Natural killer cell treated with Interleukin-12 subunit alpha and Interleukin-12 subunit beta and Interleukin-15 and Interleukin-18, amount 100 ng/mL, for 72 hours (primary cell): Measurements from ENCODE around the gene TIMP3. TPM values are rescaled to one million over a fixed set of nuclear protein-coding genes. Genes with fewer than 3 reads are reported as not detected.
A peak's percentile ranks its signal among the peaks of the same experiment; 100 is the strongest.

Experiments
- ATAC-seq, 2 donors: fragments of 150-1000 bp; cut with Tn5 transposase in 1 of 2; sonication (Bioruptor Pico), chemical (Tn5 transposase) in 1 of 2; 2 replicates each; pipeline ENCODE4 v1.10.0; 2021
- DNase-seq: peaks from one replicate; pipeline ENCODE4 v3.0.0; 2022; ENCODE audit warnings: low spot score
- H3K27ac Mint-ChIP-seq, 2 donors: 1 replicate in 1 of 2; 2 replicates in 1 of 2; pipeline ENCODE4 v1.8.0; 2022; ENCODE audit warnings: mixed read lengths in 2 of 2, mild to moderate bottlenecking in 1 of 2, moderate library complexity in 1 of 2
- H3K27me3 Mint-ChIP-seq, 2 donors: 1 replicate in 1 of 2; 2 replicates in 1 of 2; pipeline ENCODE4 v1.8.0; 2022; ENCODE audit warnings: mixed read lengths in 2 of 2
- H3K36me3 Mint-ChIP-seq: one replicate; pipeline ENCODE4 v1.8.0; 2022; ENCODE audit warnings: mixed read lengths
- H3K4me1 Mint-ChIP-seq, 2 donors: 1 replicate in 1 of 2; 2 replicates in 1 of 2; pipeline ENCODE4 v1.8.0; 2022; ENCODE audit warnings: low read depth in 2 of 2, mixed read lengths in 2 of 2, mild to moderate bottlenecking in 1 of 2
- H3K4me3 Mint-ChIP-seq: one replicate; pipeline ENCODE4 v1.8.0; 2022; ENCODE audit warnings: mixed read lengths
- H3K9me3 Mint-ChIP-seq: 2 replicates; pipeline ENCODE4 v1.8.0; 2022; ENCODE audit warnings: mixed read lengths
- total RNA-seq, 2 donors: library from RNA; stranded (reverse); gene quantifications; one replicate each; pipeline ENCODE4 v1.2.3, GENCODE V29; 2022

Gene TIMP3
- total RNA-seq, 2 donors from 2014 or later: not detected

DNA sequence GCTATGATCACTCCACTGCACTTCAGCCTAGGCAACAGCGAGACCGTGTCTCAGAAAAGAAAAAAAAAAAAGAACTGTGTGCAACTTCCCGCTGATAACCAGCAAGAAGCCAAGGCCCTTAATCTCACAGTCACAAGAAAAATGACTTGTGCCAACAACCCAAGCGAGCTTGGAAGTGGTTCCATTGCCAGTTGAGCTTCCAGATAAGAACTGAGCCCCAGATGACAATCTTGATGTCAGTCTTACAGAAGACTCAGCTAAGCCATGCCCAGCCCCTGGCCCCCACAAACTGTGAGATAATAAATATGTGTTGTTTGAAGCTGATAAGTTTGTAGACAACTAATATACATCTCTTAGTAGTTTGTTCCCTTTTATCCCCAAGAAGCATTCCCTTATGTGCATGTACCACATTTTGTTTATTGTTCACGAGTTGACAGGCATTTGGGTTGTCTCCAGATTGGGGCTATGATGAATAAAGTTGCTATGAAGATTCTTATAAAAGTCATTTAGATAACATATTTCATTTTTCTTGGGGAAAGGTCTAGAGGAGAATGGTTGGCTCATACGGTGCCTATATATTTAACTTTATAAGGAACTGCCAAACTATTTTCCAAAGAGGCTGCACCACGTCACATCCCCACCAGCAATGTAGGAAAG is 85.9 kb downstream of the TIMP3 start:
- DNase-seq: peak; percentile 32
- Mint-ChIP-seq H3K9me3 (no peaks in the 10 kb centered on the region), H3K36me3 (no peaks in the 10 kb centered on the region), H3K27me3 (peaks cover 11 to 25% of the 10 kb centered on the region in 2 donors), H3K27ac (no peak overlapping the region), H3K4me3 (no peak overlapping the region), H3K4me1 (no peaks in the 10 kb centered on the region)
- peak in 1 of 2 donors; percentile 44 for ATAC-seq

DNA sequence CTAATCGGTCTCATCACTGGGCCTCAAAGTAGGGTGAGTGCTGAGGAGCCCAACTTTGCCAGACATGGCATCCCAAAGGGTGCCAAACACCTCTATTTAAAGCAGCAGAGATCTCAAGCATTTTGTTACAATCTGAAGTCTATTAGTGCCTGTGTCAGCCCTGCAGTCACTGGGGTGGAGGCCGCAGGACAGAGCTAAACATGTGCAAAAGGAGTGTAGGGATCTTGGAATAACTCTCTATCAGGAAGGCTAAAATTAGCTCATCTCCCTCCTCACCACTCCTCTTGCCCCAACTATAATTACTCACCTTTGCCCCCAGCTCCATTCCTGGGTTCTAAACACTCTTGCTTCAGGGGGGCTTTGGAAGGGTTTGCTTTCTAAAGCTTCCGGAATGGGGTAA is 87.5 kb downstream of the TIMP3 start:
- no peak for ATAC-seq
- H3K4me1 Mint-ChIP-seq: no peaks in the 10 kb centered on the region
- H3K9me3 Mint-ChIP-seq: no peaks in the 10 kb centered on the region
- peaks cover 8 to 17% of the 10 kb centered on the region in 2 donors for H3K27me3 Mint-ChIP-seq
- DNase-seq: peak; percentile 34
- H3K4me3 Mint-ChIP-seq: no peak overlapping the region
- H3K36me3 Mint-ChIP-seq: no peaks in the 10 kb centered on the region
- no peak overlapping the region for H3K27ac Mint-ChIP-seq

DNA sequence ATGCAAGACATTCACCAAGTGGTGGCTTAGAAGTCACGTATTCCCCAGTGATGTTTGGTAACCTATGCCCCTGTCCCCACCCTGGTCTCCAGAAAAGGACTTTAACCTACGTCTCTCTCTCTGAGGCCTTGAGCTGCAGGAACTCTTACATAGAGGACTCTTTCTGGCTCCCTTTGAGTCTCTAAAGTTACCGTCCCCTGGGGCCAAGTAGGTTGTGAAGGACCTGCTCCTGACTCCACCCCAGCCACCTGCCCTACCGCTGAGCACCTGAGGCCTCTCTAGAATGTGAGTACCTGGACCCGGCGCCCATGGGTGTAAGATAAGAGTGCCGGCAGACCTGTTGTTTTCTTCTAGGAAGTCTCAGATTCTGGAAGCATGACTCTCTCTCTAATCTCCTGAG is 95.4 kb downstream of the TIMP3 start:
- H3K27ac Mint-ChIP-seq: no peak overlapping the region
- peaks cover 0 to 9% of the 10 kb centered on the region in 2 donors for H3K27me3 Mint-ChIP-seq
- ATAC-seq: no peak
- H3K4me3 Mint-ChIP-seq: no peak overlapping the region
- peak; percentile 59 for DNase-seq
- H3K4me1 Mint-ChIP-seq: no peaks in the 10 kb centered on the region
- no peaks in the 10 kb centered on the region for H3K36me3 Mint-ChIP-seq
- no peaks in the 10 kb centered on the region for H3K9me3 Mint-ChIP-seq

DNA sequence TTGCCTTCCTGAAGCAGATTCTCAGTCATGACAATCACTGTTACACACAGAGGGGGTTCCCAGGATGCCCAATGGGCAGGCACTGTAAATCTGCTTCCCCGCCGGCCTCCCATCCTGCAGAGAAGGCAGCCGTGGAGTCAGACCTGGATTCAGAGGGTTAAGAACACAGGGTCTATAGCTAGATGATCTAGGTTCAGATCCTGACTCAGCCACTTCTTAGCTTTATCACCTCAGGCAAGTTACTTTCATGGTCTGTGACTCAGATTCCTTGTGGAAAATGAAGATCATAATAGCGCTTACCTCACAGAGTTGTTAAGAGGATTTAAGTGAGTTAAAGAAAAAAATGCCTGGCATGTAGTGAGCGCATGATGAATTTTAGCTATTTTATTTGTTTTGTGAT is 95.9 kb downstream of the TIMP3 start:
- Mint-ChIP-seq H3K4me3 (no peak overlapping the region), H3K27ac (no peak overlapping the region), H3K27me3 (peaks cover 0 to 6% of the 10 kb centered on the region in 2 donors), H3K9me3 (no peaks in the 10 kb centered on the region), H3K4me1 (no peaks in the 10 kb centered on the region), H3K36me3 (no peaks in the 10 kb centered on the region)
- ATAC-seq (no peak), DNase-seq (peak; percentile 12)

DNA sequence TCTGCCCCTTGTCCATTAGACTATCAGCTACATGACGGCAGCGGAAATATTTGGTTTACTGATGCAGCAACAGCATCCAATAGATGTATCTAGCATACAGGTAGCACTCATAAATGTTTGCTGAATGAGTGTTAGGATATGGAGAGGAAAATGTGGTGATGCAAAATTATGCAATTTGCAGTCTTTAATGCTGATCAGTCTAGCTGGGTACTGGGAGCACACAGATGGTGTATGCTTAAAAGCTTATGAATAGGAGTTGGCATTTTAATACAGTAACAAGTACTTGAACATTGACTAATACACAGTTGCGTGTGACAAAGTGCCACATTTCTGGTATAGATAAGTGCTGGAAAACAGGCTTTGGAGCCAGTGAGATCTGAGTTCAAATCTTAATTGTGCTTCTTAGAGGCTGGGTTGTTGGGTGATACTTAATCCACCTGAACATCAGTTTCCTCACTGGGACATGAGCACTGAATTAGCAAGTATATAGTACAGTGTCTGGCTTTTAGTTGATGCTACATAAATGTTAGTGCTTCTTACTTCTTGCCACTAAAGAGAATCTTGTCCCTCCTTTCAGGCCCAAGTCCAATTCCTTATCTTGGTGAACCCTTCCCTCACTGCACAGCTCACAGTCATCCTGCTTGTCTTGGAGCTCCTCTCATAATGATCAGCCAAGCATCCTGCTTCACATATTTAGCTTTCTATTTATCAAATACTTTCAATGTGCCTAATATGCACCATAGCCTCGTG is 99.6 kb downstream of the TIMP3 start:
- no peaks in the 10 kb centered on the region for H3K36me3 Mint-ChIP-seq
- H3K27me3 Mint-ChIP-seq: peaks cover 0 to 4% of the 10 kb centered on the region in 2 donors
- no peak overlapping the region for H3K27ac Mint-ChIP-seq
- no peaks in the 10 kb centered on the region for H3K4me1 Mint-ChIP-seq
- H3K9me3 Mint-ChIP-seq: no peaks in the 10 kb centered on the region
- DNase-seq: no peak
- ATAC-seq: no peak
- no peak overlapping the region for H3K4me3 Mint-ChIP-seq

DNA sequence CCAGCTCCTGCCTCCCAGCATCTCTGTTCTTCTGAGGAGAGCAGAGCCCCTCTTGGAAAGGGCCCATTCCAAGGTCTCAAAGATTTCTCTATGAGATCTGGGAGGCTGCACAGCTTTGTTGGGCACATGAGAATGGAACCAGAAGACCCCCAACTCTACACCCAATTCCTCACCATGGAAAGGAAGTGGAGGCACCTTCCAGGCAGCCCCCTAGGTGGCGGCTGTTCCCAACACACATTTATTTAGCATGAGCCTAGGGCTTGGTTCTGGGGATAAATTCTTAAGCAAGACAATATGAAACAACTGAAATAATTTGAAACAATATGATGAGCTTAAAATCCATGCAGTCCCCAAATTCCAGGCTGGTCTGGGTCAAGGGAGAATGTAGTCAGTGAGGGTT is 100.4 kb downstream of the TIMP3 start:
- H3K36me3 Mint-ChIP-seq: no peaks in the 10 kb centered on the region
- DNase-seq (no peak), ATAC-seq (no peak)
- no peaks in the 10 kb centered on the region for H3K4me1 Mint-ChIP-seq
- peaks cover 0 to 4% of the 10 kb centered on the region in 2 donors for H3K27me3 Mint-ChIP-seq
- H3K9me3 Mint-ChIP-seq: no peaks in the 10 kb centered on the region
- H3K27ac Mint-ChIP-seq: no peak overlapping the region
- no peak overlapping the region for H3K4me3 Mint-ChIP-seq

DNA sequence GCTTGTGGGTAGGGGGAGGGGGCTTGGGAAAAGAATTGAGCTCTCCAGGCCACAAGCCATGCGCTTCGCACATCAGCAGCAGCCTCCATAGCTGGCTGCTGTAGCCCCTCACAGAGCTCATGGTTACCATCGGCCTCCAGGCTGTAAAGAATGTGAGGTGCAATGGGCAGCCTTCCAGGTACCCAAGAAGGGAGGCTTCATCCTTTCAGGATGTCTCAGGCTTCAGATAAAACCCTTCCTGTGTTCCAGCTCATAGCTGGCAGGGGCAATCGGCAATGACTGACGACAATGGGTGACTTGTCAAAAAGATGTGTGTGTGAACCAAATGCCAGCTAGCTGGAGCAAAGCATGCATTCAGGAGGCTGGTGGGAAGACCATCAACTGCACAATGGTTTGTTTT is 102.0 kb downstream of the TIMP3 start:
- no peaks in the 10 kb centered on the region for H3K36me3 Mint-ChIP-seq
- H3K4me3 Mint-ChIP-seq: no peak overlapping the region
- no peaks in the 10 kb centered on the region for H3K9me3 Mint-ChIP-seq

DNA sequence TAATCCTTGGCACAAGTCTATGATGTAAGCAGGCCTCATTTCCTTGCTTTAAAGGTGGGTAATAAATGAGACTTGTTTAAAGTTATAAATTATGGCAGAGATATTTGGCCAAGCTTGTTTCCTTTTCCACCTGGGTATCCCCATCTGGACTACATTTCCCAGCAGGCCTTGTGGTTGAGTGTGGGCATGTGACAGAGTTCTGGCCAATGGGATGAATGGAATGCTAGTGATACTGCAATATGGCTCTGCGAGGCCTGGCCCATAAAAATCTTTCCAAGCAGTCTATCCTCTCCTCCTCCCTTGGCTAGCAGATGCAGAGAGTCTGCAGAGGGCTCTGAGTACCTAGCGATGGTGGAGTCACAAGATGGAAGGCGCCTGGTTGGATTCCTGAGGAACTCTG is 102.5 kb downstream of the TIMP3 start:
- peaks cover 0 to 4% of the 10 kb centered on the region in 2 donors for H3K27me3 Mint-ChIP-seq
- no peak overlapping the region for H3K27ac Mint-ChIP-seq
- H3K36me3 Mint-ChIP-seq: no peaks in the 10 kb centered on the region
- ATAC-seq (peak in 1 of 2 donors; percentile 33), DNase-seq (no peak)
- H3K4me3 Mint-ChIP-seq: no peak overlapping the region
- no peaks in the 10 kb centered on the region for H3K9me3 Mint-ChIP-seq
- H3K4me1 Mint-ChIP-seq: no peaks in the 10 kb centered on the region

More for the DNA sequence above, 102.0 kb downstream of the TIMP3 start:
- no peak overlapping the region for H3K27ac Mint-ChIP-seq
- no peaks in the 10 kb centered on the region for H3K4me1 Mint-ChIP-seq
- no peak for DNase-seq
- H3K27me3 Mint-ChIP-seq: peaks cover 0 to 4% of the 10 kb centered on the region in 2 donors
- no peak for ATAC-seq

DNA sequence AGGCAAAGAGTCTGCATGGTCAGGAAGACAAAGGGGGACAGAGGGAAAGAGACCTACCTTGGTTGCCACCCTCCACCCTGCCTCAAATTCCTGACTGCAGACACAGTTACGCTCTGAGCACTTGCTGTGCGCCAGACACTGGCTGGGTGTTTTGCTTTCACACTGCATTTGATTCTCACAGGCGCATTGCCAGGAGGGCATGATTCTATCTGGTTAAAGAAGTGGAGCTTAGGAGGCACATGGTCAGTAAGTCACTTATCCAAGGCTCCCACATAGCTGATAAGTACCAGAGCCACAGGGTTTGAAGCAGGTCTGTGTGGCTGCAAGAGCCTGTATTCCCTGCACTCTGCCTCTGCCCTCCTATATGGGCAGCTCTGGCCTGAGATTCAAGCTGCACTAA is 103.9 kb downstream of the TIMP3 start:
- peak in 1 of 2 donors; percentile 30 for ATAC-seq
- Mint-ChIP-seq H3K4me1 (no peaks in the 10 kb centered on the region), H3K27me3 (peaks cover 0 to 4% of the 10 kb centered on the region in 2 donors), H3K4me3 (no peak overlapping the region), H3K27ac (no peak overlapping the region), H3K36me3 (no peaks in the 10 kb centered on the region), H3K9me3 (no peaks in the 10 kb centered on the region)
- no peak for DNase-seq

DNA sequence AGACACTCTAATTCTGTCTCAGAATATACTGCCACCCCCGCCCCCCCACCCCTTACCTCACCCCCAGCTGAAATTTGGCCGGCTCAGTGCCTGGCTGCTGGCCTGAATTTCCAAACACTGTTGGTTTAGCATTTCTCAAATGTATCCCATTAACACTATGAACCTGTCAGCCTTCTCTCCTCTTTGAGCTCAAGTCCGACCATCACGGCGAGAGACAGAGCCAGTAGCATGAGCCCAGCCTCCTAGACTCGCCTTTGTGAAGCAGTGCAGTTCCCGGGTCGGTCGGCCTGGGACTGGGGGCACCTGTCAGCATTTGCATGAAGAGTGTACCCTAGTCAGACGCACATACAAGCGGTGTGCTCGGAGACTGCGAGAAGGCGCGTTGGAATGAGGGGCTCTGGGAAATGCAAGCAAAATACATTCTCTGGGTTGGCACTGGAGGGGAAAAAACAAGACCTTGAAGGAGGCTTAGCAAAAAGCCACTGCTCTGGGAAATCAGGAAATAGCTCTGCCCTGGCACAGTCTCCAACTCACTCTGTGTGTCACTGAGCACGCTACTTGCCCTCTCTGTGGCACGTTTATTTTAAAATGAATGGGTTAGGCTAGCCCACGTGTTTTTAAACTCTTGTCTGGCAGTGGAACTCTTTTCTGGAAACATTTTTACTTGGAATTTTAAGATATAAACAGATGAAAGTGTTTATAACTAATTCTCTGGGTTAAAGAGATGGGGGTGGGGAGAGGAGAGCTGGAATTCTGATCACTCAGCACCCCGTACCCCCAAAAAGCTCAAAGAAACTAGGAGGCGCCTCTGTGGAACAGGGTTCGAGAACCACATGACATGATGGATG is 108.3 kb downstream of the TIMP3 start:
- Mint-ChIP-seq H3K4me3 (no peak overlapping the region), H3K9me3 (no peaks in the 10 kb centered on the region), H3K4me1 (no peaks in the 10 kb centered on the region), H3K27me3 (no peaks in the 10 kb centered on the region), H3K27ac (no peak overlapping the region), H3K36me3 (no peaks in the 10 kb centered on the region)
- no peak for DNase-seq
- no peak for ATAC-seq

DNA sequence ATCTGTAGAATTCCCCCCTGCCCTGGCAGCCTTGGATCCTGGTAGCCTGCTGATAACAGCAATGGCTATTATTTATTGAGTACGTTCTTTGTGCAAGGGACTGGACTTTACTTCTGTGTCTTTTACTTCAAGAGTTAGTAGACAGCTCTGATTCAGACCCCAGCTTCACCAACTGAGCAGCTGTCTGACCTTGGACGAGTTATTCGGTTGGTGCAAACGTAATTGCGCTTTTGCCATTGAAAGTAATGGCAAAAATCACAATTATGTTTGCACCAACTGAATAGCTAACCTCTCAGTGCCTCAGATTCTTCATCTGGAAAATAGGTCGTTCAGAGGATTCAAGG is 108.9 kb downstream of the TIMP3 start:
- Mint-ChIP-seq H3K36me3 (no peaks in the 10 kb centered on the region), H3K4me3 (no peak overlapping the region), H3K9me3 (no peaks in the 10 kb centered on the region), H3K27me3 (peaks cover 0 to 2% of the 10 kb centered on the region in 2 donors), H3K4me1 (no peaks in the 10 kb centered on the region), H3K27ac (no peak overlapping the region)
- no peak for DNase-seq
- no peak for ATAC-seq

DNA sequence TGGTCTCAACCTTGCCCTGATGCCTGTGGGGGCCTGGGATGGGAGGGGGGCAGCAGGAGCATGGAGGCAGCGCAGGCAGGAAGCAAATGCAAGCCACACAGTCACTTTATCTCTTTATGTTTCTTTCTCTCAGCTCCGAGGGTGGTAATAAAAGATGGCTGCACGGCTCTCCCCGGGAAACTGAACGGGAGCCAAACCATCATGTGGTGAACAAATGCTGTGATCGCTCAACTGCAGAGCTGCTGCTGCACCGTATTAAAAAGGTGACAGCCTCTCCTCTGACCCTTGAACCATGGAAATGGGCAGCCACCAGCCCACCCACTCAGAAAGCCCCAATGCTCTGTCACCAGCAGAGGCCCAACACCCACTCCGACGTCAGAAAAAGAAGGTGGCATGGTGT is 110.0 kb downstream of the TIMP3 start:
- no peak for ATAC-seq
- H3K36me3 Mint-ChIP-seq: no peaks in the 10 kb centered on the region

More for the DNA sequence above, 110.0 kb downstream of the TIMP3 start:
- Mint-ChIP-seq H3K4me1 (no peaks in the 10 kb centered on the region), H3K4me3 (no peak overlapping the region), H3K27me3 (peaks cover 0 to 2% of the 10 kb centered on the region in 2 donors), H3K9me3 (no peaks in the 10 kb centered on the region), H3K27ac (no peak overlapping the region)
- DNase-seq: no peak
